GM13977 (cell line): ENCODE data around the gene SCAPER.
A peak's percentile ranks its signal among the peaks of the same experiment; 100 is the strongest.

Experiments
- DNase-seq: peaks from one replicate; pipeline ENCODE4 v3.0.0; 2012; ENCODE audit warnings: low spot score
- CTCF ChIP-seq: IDR thresholded peaks from 2 replicates; pipeline ENCODE4 v1.5.1; 2012; ENCODE audit warnings: mild to moderate bottlenecking, control low read depth; ENCODE audit not compliant: insufficient read depth; ENCODE audit errors: extremely low read depth, missing control alignments
- in situ Hi-C: fragments of 300-500 bp; cut with MboI; formaldehyde crosslinking; loops from one replicate; pipeline ENCODE4 v1.12.0; 2022; ENCODE audit warnings: low sequenced_read_pairs, low pct_unique_long_range_greater_than_20kb, mixed read lengths, inconsistent platforms; ENCODE audit not compliant: unreplicated experiment

Gene SCAPER

GRCh38 chr15:76340198-76340802 is 564.8 kb downstream of the SCAPER start:
- DNase-seq = peak; percentile 72
- TF ChIP-seq CTCF = no peak
- in situ Hi-C loops = no loop called here

- no peak for TF ChIP-seq CTCF
- in situ Hi-C loops = no loop called here
- DNase-seq = peak; percentile 58
These were observed 565.6 kb downstream of the SCAPER start for GRCh38 chr15:76339305-76340197.

- peak; percentile 42 for DNase-seq
- in situ Hi-C loops = no loop called here
- no peak for TF ChIP-seq CTCF
These were observed 566.4 kb downstream of the SCAPER start for GRCh38 chr15:76338486-76339304.

- no peak for TF ChIP-seq CTCF
- DNase-seq = peak; percentile 61
- in situ Hi-C loops = no loop called here
These were observed 567.2 kb downstream of the SCAPER start for GRCh38 chr15:76337696-76338485.

GRCh38 chr15:76337059-76337695 is 568.0 kb downstream of the SCAPER start:
- in situ Hi-C loops = no loop called here
- no peak for TF ChIP-seq CTCF

More at GRCh38 chr15:76337059-76337695, 568.0 kb downstream of the SCAPER start:
- DNase-seq = peak; percentile 60
